Prostate gland (tissue), 2 donors: ENCODE data around the gene RYR3.

Experiments
- CTCF ChIP-seq, 4 experiments: fragments of 200-600 bp in 2 of 4; fragments of 450-650 bp in 2 of 4; sonication (generic) in 2 of 4; IDR thresholded peaks; 1 replicate in 3 of 4; 2 replicates in 1 of 4; pipeline ENCODE4 v1.5.1; 2016 to 2019; ENCODE audit warnings: antibody characterized with exemption in 4 of 4, mild to moderate bottlenecking in 2 of 4, moderate library complexity in 2 of 4
- POLR2A ChIP-seq: fragments of 450-650 bp; IDR thresholded peaks from one replicate; pipeline ENCODE4 v1.6.1; 2016; ENCODE audit warnings: antibody characterized with exemption, mild to moderate bottlenecking

GRCh38 chr15:33729653-33730052, 418.9 kb downstream of the RYR3 start:
- TF ChIP-seq CTCF (IDR thresholded peaks at IDR 0.05) (peak in 1 of 4 experiments; percentile 15), POLR2A (no peak)
